Activated CD8-positive, alpha-beta T cell treated with anti-CD3 and anti-CD28 coated beads for 36 hours (primary cell): ENCODE data around the gene GNAS. TPM values are rescaled to one million over a fixed set of nuclear protein-coding genes. Genes with fewer than 3 reads are reported as not detected.

Source experiments
- ATAC-seq: fragments of 200-7000 bp; cut with Tn5 transposase; one replicate; pipeline ENCODE4 v1.10.0; 2021; ENCODE audit warnings: mild to moderate bottlenecking, moderate library complexity
- CTCF ChIA-PET: fragments of 350-600 bp; sonication (Branson Sonifier 250); formaldehyde crosslinking; loops from one replicate; lab custom pipeline; 2021; ENCODE audit warnings: antibody characterized with exemption; lab: Charles Lee
- POLR2A ChIA-PET: fragments of 350-600 bp; sonication (Branson Sonifier 250); formaldehyde crosslinking; loops from one replicate; lab custom pipeline; 2021; ENCODE audit warnings: antibody characterized with exemption; lab: Charles Lee
- DNase-seq: peaks from one replicate; pipeline ENCODE4 v3.0.0-alpha.2; 2020
- H3K27ac Mint-ChIP-seq: one replicate; pipeline ENCODE4 v1.8.0; 2021; ENCODE audit warnings: mild to moderate bottlenecking, mixed read lengths
- H3K27me3 Mint-ChIP-seq: one replicate; pipeline ENCODE4 v1.8.0; 2021; ENCODE audit warnings: mixed read lengths
- H3K36me3 Mint-ChIP-seq: one replicate; pipeline ENCODE4 v1.8.0; 2021; ENCODE audit warnings: low read depth, mixed read lengths
- H3K4me1 Mint-ChIP-seq: one replicate; pipeline ENCODE4 v1.8.0; 2021; ENCODE audit warnings: low read depth, mixed read lengths
- H3K4me3 Mint-ChIP-seq: one replicate; pipeline ENCODE4 v1.8.0; 2021; ENCODE audit warnings: mild to moderate bottlenecking, moderate library complexity, mixed read lengths
- H3K9me3 Mint-ChIP-seq: one replicate; pipeline ENCODE4 v1.8.0; 2021; ENCODE audit warnings: mixed read lengths
- intact Hi-C: fragments of 100-400 bp; cut with micrococcal nuclease; formaldehyde crosslinking; loops from one replicate; pipeline ENCODE4 v1.10.0; 2022
- total RNA-seq, 2 experiments: library from RNA; stranded (reverse); gene quantifications; one replicate each; pipeline ENCODE4 v1.2.3, GENCODE V29; 2021
- TF ChIP-seq, protein P1 (sequence below): fragments of 200-600 bp; IDR thresholded peaks from one replicate; pipeline ENCODE4 v1.8.0; 2022; ENCODE audit warnings: antibody characterized with exemption, mild to moderate bottlenecking

Gene GNAS
- total RNA-seq, 2 experiments from 2014 or later: 703 to 723 TPM

DNA sequence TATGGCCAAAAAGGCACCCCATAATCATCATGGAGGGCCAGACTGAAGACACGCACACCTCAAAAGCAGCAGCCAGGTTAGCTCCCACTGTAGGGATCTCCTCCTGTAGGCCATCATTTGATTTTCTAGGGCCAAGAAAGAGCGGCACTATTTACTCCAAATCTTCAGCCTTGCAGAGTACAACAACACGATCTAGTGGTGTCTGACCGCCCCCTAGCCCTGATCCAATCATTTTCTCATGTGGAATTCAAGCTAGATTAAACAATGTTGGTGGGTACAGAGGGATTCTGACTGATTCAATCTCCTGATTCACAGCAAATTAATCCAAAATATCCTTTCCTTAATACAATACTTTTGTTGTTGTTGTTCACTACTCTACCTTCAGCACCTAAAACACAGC is 14.3 kb upstream of the GNAS start:
- Mint-ChIP-seq H3K4me3 (no peak overlapping the region), H3K36me3 (peaks cover 9% of the 10 kb centered on the region), H3K27ac (no peak overlapping the region), H3K9me3 (no peaks in the 10 kb centered on the region), H3K4me1 (peaks cover 25% of the 10 kb centered on the region), H3K27me3 (peaks cover 33% of the 10 kb centered on the region)
- POLR2A ChIA-PET: no interaction called here
- TF ChIP-seq, protein P1, sequence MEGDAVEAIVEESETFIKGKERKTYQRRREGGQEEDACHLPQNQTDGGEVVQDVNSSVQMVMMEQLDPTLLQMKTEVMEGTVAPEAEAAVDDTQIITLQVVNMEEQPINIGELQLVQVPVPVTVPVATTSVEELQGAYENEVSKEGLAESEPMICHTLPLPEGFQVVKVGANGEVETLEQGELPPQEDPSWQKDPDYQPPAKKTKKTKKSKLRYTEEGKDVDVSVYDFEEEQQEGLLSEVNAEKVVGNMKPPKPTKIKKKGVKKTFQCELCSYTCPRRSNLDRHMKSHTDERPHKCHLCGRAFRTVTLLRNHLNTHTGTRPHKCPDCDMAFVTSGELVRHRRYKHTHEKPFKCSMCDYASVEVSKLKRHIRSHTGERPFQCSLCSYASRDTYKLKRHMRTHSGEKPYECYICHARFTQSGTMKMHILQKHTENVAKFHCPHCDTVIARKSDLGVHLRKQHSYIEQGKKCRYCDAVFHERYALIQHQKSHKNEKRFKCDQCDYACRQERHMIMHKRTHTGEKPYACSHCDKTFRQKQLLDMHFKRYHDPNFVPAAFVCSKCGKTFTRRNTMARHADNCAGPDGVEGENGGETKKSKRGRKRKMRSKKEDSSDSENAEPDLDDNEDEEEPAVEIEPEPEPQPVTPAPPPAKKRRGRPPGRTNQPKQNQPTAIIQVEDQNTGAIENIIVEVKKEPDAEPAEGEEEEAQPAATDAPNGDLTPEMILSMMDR: no peak
- DNase-seq (no peak), ATAC-seq (no peak)
- CTCF ChIA-PET: interaction anchor here (0.7 to 3.7 kb wide), 5 partner anchors 9 to 357 kb away, joined by 3 to 25 read pairs (median 5); no protein-coding TSS in a partner anchor
- intact Hi-C loops: loop anchor here (5.0 to 10.0 kb wide), 2 partner anchors 181 to 353 kb away; no protein-coding TSS in a partner anchor

DNA sequence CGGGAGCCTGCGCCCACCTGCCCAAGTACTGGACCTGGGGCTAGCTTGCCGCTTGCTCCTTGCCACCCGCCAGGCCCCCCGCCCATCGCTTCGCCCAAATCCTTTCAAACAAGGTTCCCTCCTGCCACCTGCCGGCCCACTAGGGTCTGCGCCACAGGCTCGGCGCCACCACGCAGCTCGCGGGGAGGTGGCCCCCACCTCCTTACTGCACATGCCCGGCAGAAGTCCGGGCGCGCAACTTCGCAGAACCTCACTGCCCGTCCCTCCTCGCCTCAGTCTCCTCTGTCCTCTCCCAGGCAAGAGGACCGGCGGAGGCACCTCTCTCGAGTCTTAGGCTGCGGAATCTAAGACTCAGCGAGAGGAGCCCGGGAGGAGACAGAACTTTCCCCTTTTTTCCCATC is 13.0 kb upstream of the GNAS start:
- intact Hi-C loops: loop anchor here (5.0 to 10.0 kb wide), 2 partner anchors 182 to 355 kb away; no protein-coding TSS in a partner anchor
- peak; percentile 68 for DNase-seq
- TF ChIP-seq, protein P1: peak; percentile 55
- H3K4me3 Mint-ChIP-seq: peak overlapping the region; percentile 46
- peaks cover 9% of the 10 kb centered on the region for H3K36me3 Mint-ChIP-seq
- ChIA-PET POLR2A (interaction anchor here (1.2 kb wide), 1 partner anchor 189 kb away, joined by 3 read pairs; the partner anchor contains the start of gene STX16), CTCF (interaction anchor here (0.6 to 3.7 kb wide), 17 partner anchors 10 to 358 kb away, joined by 3 to 25 read pairs (median 4); partner anchors contain the start of gene STX16)
- H3K9me3 Mint-ChIP-seq: no peaks in the 10 kb centered on the region
- ATAC-seq: peak; percentile 72
- H3K4me1 Mint-ChIP-seq: peaks cover 25% of the 10 kb centered on the region
- H3K27ac Mint-ChIP-seq: no peak overlapping the region
- peaks cover 41% of the 10 kb centered on the region for H3K27me3 Mint-ChIP-seq

DNA sequence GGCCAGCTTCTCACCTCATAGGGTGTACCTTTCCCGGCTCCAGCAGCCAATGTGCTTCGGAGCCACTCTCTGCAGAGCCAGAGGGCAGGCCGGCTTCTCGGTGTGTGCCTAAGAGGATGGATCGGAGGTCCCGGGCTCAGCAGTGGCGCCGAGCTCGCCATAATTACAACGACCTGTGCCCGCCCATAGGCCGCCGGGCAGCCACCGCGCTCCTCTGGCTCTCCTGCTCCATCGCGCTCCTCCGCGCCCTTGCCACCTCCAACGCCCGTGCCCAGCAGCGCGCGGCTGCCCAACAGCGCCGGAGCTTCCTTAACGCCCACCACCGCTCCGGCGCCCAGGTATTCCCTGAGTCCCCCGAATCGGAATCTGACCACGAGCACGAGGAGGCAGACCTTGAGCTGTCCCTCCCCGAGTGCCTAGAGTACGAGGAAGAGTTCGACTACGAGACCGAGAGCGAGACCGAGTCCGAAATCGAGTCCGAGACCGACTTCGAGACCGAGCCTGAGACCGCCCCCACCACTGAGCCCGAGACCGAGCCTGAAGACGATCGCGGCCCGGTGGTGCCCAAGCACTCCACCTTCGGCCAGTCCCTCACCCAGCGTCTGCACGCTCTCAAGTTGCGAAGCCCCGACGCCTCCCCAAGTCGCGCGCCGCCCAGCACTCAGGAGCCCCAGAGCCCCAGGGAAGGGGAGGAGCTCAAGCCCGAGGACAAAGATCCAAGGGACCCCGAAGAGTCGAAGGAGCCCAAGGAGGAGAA is 12.3 kb upstream of the GNAS start:
- intact Hi-C loops: loop anchor here (5.0 to 10.0 kb wide), 2 partner anchors 183 to 355 kb away; no protein-coding TSS in a partner anchor
- Mint-ChIP-seq H3K27ac (no peak overlapping the region), H3K4me1 (peaks cover 25% of the 10 kb centered on the region), H3K36me3 (peaks cover 9% of the 10 kb centered on the region), H3K27me3 (peaks cover 47% of the 10 kb centered on the region), H3K4me3 (peak overlapping the region; percentile 46), H3K9me3 (no peaks in the 10 kb centered on the region)
- DNase-seq (no peak), ATAC-seq (no peak)
- POLR2A ChIA-PET: interaction anchor here (1.2 kb wide), 1 partner anchor 189 kb away, joined by 3 read pairs; the partner anchor contains the start of gene STX16
- TF ChIP-seq, protein P1: no peak
- CTCF ChIA-PET: interaction anchor here (0.7 to 3.7 kb wide), 14 partner anchors 21 to 359 kb away, joined by 3 to 25 read pairs (median 4); partner anchors contain the start of gene STX16

DNA sequence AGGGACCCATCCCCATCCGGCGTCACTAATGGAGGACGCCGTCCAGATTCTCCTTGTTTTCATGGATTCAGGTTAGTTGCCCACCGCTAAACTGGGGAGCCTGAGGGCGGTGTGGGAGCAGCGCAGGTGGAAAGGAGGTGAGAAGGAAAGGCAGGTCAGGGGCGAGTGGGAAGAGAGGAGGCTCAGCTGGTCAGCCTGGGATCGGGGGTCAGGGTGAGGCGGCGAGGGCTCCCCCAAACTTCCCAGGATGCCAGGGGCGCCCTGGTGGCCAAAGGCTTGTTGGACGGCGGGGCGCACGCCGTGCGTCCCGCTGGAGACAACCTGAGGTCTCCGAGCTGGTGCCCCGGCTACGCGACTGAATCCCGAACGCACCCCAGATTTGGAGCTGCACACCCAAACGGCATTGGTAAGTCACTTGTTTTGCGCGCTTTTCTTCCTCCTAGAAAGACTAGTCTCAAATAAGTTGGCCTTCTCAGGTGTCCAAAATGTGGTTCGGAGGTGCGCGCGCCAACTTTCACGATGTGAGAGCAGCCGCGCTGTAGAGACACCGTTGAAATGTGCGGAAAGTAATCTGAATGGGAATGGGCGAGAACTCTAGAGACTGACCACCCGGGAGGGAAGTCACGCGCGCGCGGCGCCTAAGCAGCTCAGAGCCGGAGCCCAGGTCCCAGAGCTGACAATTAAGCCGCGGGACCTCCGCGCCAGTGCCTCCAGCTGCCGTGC is 11.5 kb upstream of the GNAS start:
- DNase-seq (no peak), ATAC-seq (no peak)
- H3K36me3 Mint-ChIP-seq: peaks cover 9% of the 10 kb centered on the region
- H3K4me3 Mint-ChIP-seq: no peak overlapping the region
- H3K9me3 Mint-ChIP-seq: no peaks in the 10 kb centered on the region
- H3K27ac Mint-ChIP-seq: no peak overlapping the region
- peaks cover 46% of the 10 kb centered on the region for H3K27me3 Mint-ChIP-seq
- intact Hi-C loops: no loop called here
- TF ChIP-seq, protein P1: no peak
- POLR2A ChIA-PET: interaction anchor here (1.2 kb wide), 1 partner anchor 19 kb away, joined by 3 read pairs; no protein-coding TSS in a partner anchor
- H3K4me1 Mint-ChIP-seq: peaks cover 18% of the 10 kb centered on the region
- CTCF ChIA-PET: interaction anchor here (1.0 to 3.7 kb wide), 6 partner anchors 11 to 359 kb away, joined by 3 to 25 read pairs (median 6); partner anchors contain the start of genes GNAS and STX16
